ENCODE results near the gene ZNF621. TPM values are rescaled to one million over a fixed set of nuclear protein-coding genes. Genes with fewer than 3 reads are reported as not detected.
"Not testable (repeated sequence)": the region's sequence is repeated elsewhere in the genome, so short reads cannot be mapped to it uniquely, and the experiment has no call there.

Gene ZNF621
- total RNA-seq, 1 donor from 2014 or later = 28.0 TPM

- no peak for DNase-seq (ENCODE audit: low spot score)
Measured at GRCh38 chr3:40534283-40534682, 9.5 kb downstream of the ZNF621 start.

- DNase-seq (ENCODE audit: low spot score) = no peak
Measured at GRCh38 chr3:40546816-40547215, 22.1 kb downstream of the ZNF621 start.

- no peak for DNase-seq (ENCODE audit: low spot score)
Measured at GRCh38 chr3:40550167-40550566, 25.4 kb downstream of the ZNF621 start.

GRCh38 chr3:40557575-40558161 is 32.9 kb downstream of the ZNF621 start:
- DNase-seq (ENCODE audit: low spot score) = no peak

GRCh38 chr3:40562482-40562881 is 37.7 kb downstream of the ZNF621 start:
- DNase-seq (ENCODE audit: low spot score) = not testable (repeated sequence)

- DNase-seq (ENCODE audit: low spot score) = not testable (repeated sequence)
Measured at GRCh38 chr3:40565629-40566028, 40.9 kb downstream of the ZNF621 start.

- DNase-seq (ENCODE audit: low spot score) = no peak
Measured at GRCh38 chr3:40566694-40567093, 41.9 kb downstream of the ZNF621 start.

- DNase-seq (ENCODE audit: low spot score) = no peak
Measured at GRCh38 chr3:40572588-40572987, 47.8 kb downstream of the ZNF621 start.

- DNase-seq (ENCODE audit: low spot score) = no peak
Measured at GRCh38 chr3:40574050-40574449, 49.3 kb downstream of the ZNF621 start.

- DNase-seq (ENCODE audit: low spot score) = no peak
Measured at GRCh38 chr3:40574661-40575060, 49.9 kb downstream of the ZNF621 start.

- no peak for DNase-seq (ENCODE audit: low spot score)
Measured at GRCh38 chr3:40576396-40576795, 51.6 kb downstream of the ZNF621 start.

GRCh38 chr3:40580494-40581091 is 55.8 kb downstream of the ZNF621 start:
- DNase-seq (ENCODE audit: low spot score) = peak; percentile 62

- no peak for DNase-seq (ENCODE audit: low spot score)
Measured at GRCh38 chr3:40581166-40581565, 56.4 kb downstream of the ZNF621 start.

GRCh38 chr3:40582401-40583027 is 57.8 kb downstream of the ZNF621 start:
- no peak for DNase-seq (ENCODE audit: low spot score)

GRCh38 chr3:40583691-40584090 is 58.9 kb downstream of the ZNF621 start:
- no peak for DNase-seq (ENCODE audit: low spot score)

GRCh38 chr3:40584625-40585189 is 59.9 kb downstream of the ZNF621 start:
- DNase-seq (ENCODE audit: low spot score) = peak; percentile 88

GRCh38 chr3:40585381-40586016 is 60.7 kb downstream of the ZNF621 start:
- no peak for DNase-seq (ENCODE audit: low spot score)

- DNase-seq (ENCODE audit: low spot score) = no peak
Measured at GRCh38 chr3:40586901-40587300, 62.1 kb downstream of the ZNF621 start.

GRCh38 chr3:40588406-40588805 is 63.6 kb downstream of the ZNF621 start:
- DNase-seq (ENCODE audit: low spot score) = no peak

All from ureter (tissue), 1 donor.